AG20443 (cell line): ENCODE results near the gene OR8H1.

Source experiments
- DNase-seq: peaks from one replicate; pipeline ENCODE4 v3.0.0; 2012; ENCODE audit warnings: low spot score, mixed read lengths

Gene OR8H1, protein sequence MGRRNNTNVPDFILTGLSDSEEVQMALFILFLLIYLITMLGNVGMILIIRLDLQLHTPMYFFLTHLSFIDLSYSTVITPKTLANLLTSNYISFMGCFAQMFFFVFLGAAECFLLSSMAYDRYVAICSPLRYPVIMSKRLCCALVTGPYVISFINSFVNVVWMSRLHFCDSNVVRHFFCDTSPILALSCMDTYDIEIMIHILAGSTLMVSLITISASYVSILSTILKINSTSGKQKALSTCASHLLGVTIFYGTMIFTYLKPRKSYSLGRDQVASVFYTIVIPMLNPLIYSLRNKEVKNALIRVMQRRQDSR

DNA sequence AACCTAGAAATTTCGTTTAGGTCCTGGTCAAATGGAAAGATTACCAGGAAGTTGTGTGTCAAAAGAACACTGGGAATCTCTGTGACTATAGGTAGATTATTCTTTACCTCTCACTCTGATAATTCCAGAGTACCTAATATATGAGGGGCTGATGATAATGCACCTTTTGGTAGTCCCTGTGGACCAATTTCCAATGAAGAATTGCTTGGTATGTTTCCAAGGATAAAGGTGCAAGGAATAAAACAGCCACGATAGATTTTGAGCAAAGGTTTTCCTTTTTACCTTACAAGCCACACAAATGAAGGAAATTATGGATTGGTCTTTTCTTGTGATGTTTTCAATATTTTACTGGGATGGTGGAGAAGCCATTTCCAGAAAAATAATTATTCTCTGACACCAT lies at the start of gene OR8H1:
Gene OR8H1 (minus strand): TSS at position 101 of the 400 bp plus-strand sequence. CDS start 1,192 bp downstream, outside the sequence.
- DNase-seq: no peak

DNA sequence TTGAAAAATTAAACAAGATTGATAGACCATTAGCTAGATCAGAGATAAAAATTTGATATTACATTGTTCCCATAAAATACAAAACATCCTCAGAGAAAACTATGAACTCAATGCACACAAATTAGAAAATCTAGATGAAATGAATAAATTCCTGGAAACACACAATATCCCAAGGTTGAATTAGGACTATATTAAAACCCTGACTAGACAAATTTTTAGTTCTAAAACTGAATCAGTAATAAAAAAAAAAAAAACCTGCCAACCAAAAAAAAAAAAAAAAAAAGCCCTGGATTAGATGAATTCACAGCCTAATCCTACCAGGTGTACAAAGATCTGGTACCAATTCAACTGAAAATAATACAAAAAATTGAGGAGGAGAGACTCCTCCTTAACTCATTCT lies 48.2 kb upstream of the OR8H1 start:
- DNase-seq: no peak

DNA sequence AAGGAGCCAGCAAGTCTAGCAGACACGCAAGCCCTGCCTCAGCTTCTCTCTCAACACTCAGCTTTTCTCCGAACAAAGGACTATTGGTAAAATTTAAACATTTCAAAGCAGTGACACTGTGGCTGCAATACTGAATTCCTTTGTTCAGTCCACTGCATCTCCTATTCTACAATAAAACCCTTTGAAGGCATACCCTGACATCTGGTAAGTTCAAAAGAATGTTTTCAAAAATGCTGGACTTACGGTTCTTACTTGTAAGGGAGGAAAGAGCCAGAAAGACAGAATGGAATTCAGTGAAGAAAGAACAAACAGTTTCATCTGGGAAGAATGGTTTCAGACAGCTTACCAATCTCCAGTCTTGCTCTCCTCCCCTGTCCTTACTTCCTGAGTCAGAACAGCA lies 41.1 kb upstream of the OR8H1 start:
- DNase-seq: no peak

DNA sequence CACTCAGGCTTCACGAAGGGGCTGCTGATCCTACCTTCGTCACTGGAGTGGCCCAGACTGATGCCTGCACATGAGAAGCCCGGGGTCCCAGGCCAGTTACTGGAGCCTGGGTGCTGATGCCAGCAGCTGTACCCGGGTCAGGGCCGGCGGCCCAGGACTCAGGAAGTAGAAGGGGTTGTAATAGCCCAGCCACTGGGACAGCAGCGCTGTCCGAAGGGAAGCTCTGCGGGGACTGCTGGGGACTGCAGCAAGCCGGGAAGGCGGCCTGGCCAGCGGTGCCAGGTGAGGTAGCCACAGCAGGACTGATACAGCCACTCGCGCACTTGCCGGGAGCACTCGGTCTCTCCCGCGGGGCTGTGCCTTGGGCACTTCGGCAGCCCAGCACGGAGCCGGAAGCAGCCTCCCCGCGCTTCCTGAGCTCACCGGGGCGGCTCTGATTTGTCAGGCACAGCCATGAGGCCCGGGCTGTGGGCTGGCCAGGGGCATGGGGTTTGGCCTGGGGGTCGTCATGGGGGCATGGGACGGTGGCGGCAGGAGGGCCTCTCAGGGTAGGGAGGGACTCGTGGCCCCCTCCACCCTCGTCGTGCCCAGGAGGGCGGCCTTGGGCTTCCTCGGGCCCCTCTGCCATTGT lies 39.9 kb upstream of the OR8H1 start:
- no peak for DNase-seq

DNA sequence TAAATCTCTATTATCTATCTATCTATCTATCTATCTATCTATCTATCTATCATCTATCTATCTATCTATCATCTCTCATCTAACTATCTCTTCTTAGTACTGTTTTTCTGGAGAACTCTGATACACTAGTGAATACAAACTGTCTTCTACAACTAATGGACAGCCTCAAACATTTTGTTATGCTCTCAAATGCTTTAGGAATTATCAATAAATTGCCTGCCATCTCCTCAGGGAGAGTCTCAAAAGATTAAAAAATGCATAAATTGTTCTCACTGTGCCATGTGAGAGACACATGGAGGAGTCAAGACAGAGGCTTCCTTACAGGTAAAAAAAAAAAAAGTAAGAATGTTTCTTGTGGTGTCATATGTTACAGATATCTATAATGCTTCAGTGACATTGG lies 22.8 kb upstream of the OR8H1 start, which contains the start of gene OR8K3:
Gene OR8K3 (plus strand): TSS at position 301 of the 400 bp plus-strand sequence. CDS start 3,163 bp downstream, outside the sequence.
- no peak for DNase-seq

DNA sequence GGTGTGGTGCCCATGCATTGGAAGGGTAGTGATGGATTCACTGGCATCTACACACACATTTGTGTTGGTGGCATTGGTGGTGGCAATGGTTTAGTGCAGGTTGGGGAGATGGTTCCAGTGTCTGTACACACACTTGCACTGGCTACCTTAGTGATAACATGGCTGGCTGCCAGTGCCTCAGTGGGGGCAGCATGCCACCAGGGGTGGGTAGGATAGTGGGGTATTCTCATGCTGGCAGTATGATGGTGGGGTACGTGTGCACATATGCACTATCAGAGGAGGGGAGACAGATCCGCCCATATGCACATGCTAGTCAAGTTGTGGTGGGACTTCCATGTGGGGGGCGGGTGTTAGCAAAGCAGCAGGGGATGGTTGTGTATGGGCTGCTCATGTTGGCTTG lies 15.8 kb upstream of the OR8H1 start:
- peak; percentile 5 for DNase-seq

DNA sequence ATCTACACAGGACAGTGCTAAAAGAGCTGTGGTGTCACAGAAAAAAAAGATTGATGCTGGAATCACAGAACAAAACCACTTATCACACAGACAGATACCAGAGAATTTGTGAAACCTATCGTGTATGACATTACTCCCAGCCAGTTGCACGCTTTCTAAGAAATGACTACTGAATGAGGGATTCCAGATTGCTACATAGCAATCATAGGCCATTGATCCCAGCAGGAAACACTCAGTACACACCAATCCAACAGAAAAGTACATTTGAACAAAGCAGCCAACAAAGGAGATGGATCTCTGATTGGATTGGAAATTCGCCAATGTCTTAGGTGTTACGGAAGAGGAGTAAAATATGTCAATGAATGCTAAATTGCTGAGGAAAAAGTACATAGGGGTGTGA lies 4.8 kb upstream of the OR8H1 start:
- DNase-seq: no peak

DNA sequence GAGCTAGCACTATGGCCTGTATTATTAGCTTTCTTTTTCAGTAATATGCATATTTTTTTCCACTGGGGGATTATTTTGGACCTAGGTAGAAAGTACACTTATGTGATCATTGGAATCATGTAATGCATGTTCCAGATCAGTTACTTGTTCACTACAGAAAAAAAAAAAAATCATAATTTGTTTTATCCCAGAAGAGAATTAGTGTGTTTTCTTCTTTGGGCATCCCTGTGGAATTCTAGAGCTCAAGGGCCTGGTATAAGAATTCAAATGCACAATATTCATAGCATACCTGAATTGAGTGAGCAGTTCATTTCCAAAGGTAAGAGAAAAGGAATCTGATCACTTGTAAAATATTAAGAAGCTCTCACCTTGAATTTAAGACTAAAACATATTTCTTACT lies 18.2 kb downstream of the OR8H1 start, which contains the start of gene OR5T1:
Gene OR5T1 (plus strand): TSS at position 301 of the 400 bp plus-strand sequence. CDS start 1,485 bp downstream, outside the sequence.
- DNase-seq: no peak

DNA sequence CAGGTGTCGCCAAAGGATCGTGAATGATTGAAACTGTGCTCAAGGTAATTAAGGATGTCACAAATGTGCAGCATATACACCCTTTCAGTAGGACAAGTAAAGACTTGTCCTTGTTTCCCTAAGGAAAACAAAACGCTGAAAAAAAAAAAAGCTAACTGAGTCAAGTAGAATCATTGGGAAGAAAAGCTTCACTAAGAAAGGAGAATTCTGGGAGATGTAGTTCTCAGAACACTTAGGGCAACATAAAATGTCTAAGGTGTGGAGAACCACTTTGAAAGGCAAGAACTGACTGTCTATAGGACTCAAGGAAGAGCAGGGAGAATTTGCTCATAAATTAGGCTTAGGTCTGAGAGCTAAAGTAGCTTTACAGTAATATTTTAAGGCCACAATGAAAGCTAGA lies 21.0 kb downstream of the OR8H1 start:
- no peak for DNase-seq

DNA sequence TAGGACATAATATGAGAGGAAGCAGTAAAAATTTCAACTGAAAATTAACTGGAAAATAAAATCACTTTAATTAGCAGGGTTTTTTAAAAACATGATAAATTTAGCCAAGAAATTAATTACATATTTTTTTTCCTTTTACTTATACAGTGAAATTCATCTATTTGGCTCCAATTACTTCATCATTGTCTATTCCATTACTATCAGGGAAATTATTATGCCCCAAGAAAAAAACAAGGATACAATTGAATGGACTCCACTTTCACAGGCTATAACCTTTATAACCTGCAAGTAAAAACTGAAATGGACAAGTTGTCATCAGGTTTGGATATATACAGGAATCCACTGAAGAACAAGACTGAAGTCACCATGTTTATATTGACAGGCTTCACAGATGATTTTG lies 40.1 kb downstream of the OR8H1 start, which contains the start of gene OR5T3:
Gene OR5T3 (plus strand): TSS at position 301 of the 400 bp plus-strand sequence. CDS start 0 bp downstream, at position 301.
- no peak for DNase-seq
